Measurements from ENCODE around the gene WNK1.
A peak's percentile ranks its signal among the peaks of the same experiment; 100 is the strongest.
"Not testable (repeated sequence)": the region's sequence is repeated elsewhere in the genome, so short reads cannot be mapped to it uniquely, and the experiment has no call there.

The WNK1 gene

GRCh38 chr12:751999-752694 lies at the start of gene WNK1:
Gene WNK1 (plus strand): TSS chr12:752579. CDS start chr12:753566, 987 bp downstream.
- peak; percentile 97 for DNase-seq

- DNase-seq = no peak
These were observed 47.7 kb upstream of the WNK1 start for GRCh38 chr12:704516-705242.

- not testable (repeated sequence) for DNase-seq
These were observed 44.3 kb upstream of the WNK1 start for GRCh38 chr12:708084-708483.

- DNase-seq = no peak
These were observed 42.8 kb upstream of the WNK1 start for GRCh38 chr12:709455-710020.

- no peak for DNase-seq
These were observed 40.1 kb upstream of the WNK1 start for GRCh38 chr12:712172-712863.

DNA sequence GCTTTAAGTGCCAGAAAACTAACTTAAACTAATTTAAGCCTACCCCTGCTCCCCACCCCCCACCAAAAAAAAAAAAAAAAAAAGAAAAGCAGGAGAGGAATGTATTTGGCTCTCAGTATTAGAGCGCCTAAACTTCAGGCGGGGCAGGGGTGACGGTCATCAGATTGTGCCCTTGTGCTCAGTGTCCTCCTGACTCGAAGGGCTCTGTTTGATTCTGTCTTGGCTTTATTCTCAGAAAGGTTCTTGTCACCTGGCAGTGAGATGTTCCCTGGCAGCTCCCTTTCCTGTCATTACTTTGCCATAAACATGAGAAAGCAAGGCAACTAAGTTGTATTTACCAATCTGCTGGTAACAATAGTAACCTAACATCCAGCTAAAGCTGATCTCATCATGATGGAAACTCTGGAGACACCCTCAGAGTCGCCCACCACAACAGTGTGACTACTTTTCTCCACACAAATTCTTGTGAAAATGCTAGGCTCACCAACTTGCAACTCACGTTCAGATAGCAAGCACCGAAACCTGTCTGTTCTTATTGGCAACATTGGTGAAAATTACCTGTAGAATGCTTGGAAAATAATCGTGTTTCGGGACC lies 39.0 kb upstream of the WNK1 start:
- DNase-seq = no peak

- DNase-seq = no peak
These were observed 35.9 kb upstream of the WNK1 start for GRCh38 chr12:716506-716905.

- no peak for DNase-seq
These were observed 33.6 kb upstream of the WNK1 start for GRCh38 chr12:718756-719102.

DNA sequence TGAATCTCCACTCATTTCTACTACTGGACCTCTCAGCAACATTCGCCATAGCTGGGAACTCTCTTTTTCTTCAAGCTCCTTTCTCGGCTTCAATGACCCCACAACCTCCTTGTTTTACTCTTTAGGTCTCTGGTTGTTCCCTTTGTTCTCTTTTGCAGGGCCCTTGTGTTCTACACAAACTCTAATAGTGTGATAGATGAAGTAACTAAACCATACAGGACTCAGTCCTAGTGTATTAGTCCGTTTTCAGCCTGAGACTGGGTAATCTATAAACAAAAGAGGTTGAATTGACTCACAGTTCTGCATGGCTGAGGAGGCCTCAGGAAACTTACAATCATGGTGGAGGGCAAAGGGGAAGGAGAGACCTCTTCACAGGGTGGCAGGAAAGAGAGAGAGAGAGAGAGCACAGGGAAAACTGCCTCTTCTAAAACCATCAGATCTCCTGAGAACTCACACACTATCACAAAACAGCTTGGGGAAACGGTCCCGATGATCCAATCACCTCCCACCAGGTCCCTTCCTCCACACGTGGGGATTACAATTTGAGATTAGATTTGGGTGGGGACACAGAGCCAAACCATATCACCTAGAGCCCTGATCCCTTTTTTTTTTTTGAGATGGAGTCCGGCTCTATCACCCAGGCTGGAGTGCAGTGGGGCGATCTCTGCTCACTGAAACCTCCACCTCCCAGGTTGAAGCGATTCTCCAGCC lies 32.0 kb upstream of the WNK1 start:
- no peak for DNase-seq

DNA sequence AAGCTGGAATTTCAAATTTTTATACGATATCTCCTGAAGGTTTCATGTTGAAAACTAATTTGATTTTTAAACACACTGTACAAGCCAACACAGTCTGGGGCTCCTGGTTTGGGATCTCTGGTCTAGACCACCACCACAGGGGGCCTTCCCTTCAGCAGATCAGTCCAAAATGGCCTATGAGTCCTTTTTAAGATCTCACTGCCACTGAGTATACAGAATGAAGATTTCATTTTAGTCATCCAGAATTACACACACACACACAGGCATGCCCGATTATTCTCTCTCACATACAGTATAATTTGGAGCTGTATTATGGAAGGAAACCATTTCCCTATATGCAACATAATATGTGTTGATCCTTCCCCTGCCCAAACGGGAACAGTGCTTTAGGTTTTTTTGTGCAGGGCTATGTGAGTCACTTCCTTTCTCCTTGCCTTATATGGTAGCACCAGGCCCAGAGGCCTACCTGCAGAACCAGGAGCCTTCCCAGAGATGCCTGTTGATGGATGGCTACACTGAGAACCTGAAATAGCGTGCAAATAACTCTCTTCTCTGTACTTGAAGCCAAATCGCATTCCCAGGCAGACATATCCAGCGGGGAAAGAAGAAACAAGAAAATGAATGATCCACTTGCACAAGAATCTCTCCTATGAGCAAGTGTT lies 28.1 kb upstream of the WNK1 start:
- DNase-seq = peak; percentile 7

DNA sequence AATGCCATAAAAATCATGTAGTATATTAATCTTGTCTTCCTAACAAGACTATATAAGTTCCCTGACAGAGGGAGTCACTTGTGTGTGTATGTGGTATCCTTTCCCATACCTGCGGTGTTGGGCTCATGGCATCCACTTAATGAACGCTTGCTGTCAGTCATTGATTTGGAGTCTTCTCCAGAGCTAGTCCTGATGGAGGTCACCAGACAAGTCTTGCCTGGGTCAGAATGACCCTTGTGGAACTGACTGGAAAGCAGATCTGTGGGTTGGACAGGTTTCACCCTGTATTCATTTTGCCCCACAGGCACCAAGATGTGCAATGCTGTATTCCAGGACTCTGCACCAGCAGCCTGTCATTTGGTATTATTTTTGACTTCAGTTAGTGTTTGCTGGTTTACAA lies 27.3 kb upstream of the WNK1 start:
- no peak for DNase-seq

GRCh38 chr12:726281-727140 lies 25.9 kb upstream of the WNK1 start:
- no peak for DNase-seq

- no peak for DNase-seq
These were observed 25.1 kb upstream of the WNK1 start for GRCh38 chr12:727321-727720.

GRCh38 chr12:728781-729180 lies 23.6 kb upstream of the WNK1 start:
- peak; percentile 10 for DNase-seq

DNA sequence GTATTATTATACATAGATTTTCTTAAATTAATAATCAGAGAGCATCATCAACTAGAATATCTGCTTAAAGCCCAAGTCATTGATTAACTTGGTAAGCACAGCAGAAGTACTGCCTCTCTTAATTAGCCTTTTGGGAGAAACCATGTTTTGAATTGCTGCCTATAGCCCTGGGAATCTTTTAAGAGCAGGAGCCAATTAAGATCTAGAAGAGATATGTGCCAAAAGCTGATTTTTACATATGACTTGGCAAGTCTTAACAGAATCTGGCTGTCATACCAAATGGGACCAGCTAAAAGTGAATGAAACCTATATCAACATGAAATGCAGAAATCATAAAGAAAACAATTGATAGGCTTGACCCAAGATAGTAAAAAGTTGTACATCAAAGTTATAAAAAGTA lies 23.2 kb upstream of the WNK1 start:
- no peak for DNase-seq

GRCh38 chr12:730550-730949 lies 21.8 kb upstream of the WNK1 start:
- no peak for DNase-seq

DNA sequence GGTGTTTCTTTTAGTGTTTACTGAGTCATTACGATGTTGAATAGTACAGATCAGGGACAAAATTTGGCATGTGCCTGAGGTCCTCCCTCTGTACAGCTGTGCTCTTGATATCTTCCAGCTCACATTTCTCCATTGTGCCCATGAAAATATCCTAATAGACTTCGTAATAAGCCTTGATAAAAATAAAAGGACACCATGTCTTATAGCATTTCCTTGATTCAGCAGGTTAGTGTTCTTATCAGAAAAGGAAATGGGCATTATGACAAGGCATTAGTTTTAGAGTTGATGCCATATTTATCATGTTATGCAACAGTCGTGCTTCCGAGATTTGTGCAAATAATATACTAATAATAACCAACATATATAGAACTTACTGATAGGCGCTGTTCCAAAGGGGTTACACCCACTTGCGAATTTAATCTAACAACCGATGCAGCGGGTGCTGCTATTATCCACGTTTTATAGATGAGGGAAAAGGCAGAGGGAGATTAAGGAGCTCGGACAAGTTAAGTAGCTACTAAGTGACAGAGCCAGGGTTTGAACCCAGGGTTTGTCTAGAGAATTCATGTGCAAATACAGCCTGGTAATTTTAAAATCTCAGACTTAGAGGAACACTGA lies 15.1 kb upstream of the WNK1 start:
- DNase-seq = no peak

- no peak for DNase-seq
These were observed 13.7 kb upstream of the WNK1 start for GRCh38 chr12:738712-739111.

- no peak for DNase-seq
These were observed 13.0 kb upstream of the WNK1 start for GRCh38 chr12:739349-739748.

- no peak for DNase-seq
These were observed 11.5 kb upstream of the WNK1 start for GRCh38 chr12:740921-741320.
